Right atrium auricular region (tissue), 2 donors: Measurements from ENCODE around the gene CLEC4E. TPM values are rescaled to one million over a fixed set of nuclear protein-coding genes. Genes with fewer than 3 reads are reported as not detected.
"Not testable (repeated sequence)": the region's sequence is repeated elsewhere in the genome, so short reads cannot be mapped to it uniquely, and the experiment has no call there.

ENCODE experiments used
- DNase-seq: peaks from one replicate; pipeline ENCODE4 v3.0.0-alpha.2; 2019; ENCODE audit warnings: low spot score
- H3K27ac ChIP-seq, 2 donors: fragments of 200-600 bp; sonication (generic); 1 replicate in 1 of 2; 2 replicates in 1 of 2; pipeline ENCODE4 v1.5.1; 2016 to 2019
- H3K27me3 ChIP-seq, 2 donors: fragments of 200-600 bp; sonication (generic); one replicate each; pipeline versions ENCODE4 v1.5.1 to v1.6.0; 2017 to 2019
- H3K36me3 ChIP-seq: fragments of 200-600 bp; sonication (generic); one replicate; pipeline ENCODE4 v1.5.1; 2016
- H3K4me1 ChIP-seq, 2 donors: fragments of 200-600 bp; sonication (generic); one replicate each; pipeline versions ENCODE4 v1.5.1 to v1.6.0; 2017 to 2019
- H3K4me3 ChIP-seq, 2 donors: fragments of 200-600 bp; sonication (generic); 1 replicate in 1 of 2; 2 replicates in 1 of 2; pipeline ENCODE4 v1.5.1; 2017 to 2019; ENCODE audit warnings: mild to moderate bottlenecking in 1 of 2, moderate library complexity in 1 of 2
- H3K9me3 ChIP-seq, 2 donors: fragments of 200-600 bp; sonication (generic); one replicate each; pipeline ENCODE4 v1.5.1; 2019
- CTCF ChIP-seq, 2 donors: fragments of 200-600 bp; sonication (generic); IDR thresholded peaks; one replicate each; pipeline ENCODE4 v1.5.1; 2019; ENCODE audit warnings: antibody characterized with exemption in 2 of 2
- total RNA-seq, 2 donors: library from RNA; depleted of rRNA; stranded (reverse); fragments of >200 nt; gene quantifications; one replicate each; pipeline ENCODE4 v1.1.0, GENCODE V29; 2016

Gene CLEC4E
- total RNA-seq, 2 donors from 2014 or later: 3.2 TPM; not detected in 1

- H3K4me3 ChIP-seq: no peak overlapping the region
- no peaks in the 10 kb centered on the region for H3K27me3 ChIP-seq
- DNase-seq: no peak
- peaks cover 0 to 13% of the 10 kb centered on the region in 2 donors for H3K9me3 ChIP-seq
- H3K4me1 ChIP-seq: no peaks in the 10 kb centered on the region
- H3K27ac ChIP-seq: no peak overlapping the region
- TF ChIP-seq CTCF (IDR thresholded peaks at IDR 0.05): no peak
- no peaks in the 10 kb centered on the region for H3K36me3 ChIP-seq
Observed at GRCh38 chr12:8566525-8566924, 25.8 kb upstream of the CLEC4E start.

DNA sequence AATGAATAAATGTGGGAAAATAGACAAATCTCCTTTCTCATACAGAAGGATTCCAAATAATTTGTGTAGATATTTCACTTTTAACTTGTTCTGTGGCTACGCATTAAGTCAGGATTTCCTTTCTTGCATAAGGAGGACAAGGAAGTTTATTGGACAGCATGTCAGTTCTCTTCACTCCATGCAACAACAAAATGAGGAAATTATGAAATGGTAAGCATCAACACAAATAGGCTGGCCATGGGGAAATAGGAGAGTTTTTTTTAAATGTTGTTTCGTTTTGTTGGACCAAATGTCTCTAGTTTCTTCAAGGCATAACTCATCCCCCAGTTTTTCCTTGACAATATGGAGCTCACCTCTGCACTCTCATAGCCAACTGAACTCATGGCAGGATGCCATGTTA, 25.3 kb upstream of the CLEC4E start:
- H3K27ac ChIP-seq, H3K27me3 ChIP-seq, H3K36me3 ChIP-seq, DNase-seq, H3K4me1 ChIP-seq, H3K4me3 ChIP-seq: not testable (repeated sequence)
- peaks cover 0 to 13% of the 10 kb centered on the region in 2 donors for H3K9me3 ChIP-seq

- H3K4me3 ChIP-seq: no peak overlapping the region
- no peak for TF ChIP-seq CTCF (IDR thresholded peaks at IDR 0.05)
- peaks cover 0 to 13% of the 10 kb centered on the region in 2 donors for H3K9me3 ChIP-seq
- no peak overlapping the region for H3K27ac ChIP-seq
- no peaks in the 10 kb centered on the region for H3K27me3 ChIP-seq
- no peaks in the 10 kb centered on the region for H3K4me1 ChIP-seq
- H3K36me3 ChIP-seq: no peaks in the 10 kb centered on the region
- DNase-seq: no peak
Observed at GRCh38 chr12:8564656-8565055, 24.0 kb upstream of the CLEC4E start.

GRCh38 chr12:8563356-8563755, 22.7 kb upstream of the CLEC4E start:
- H3K4me1 ChIP-seq: no peaks in the 10 kb centered on the region
- DNase-seq: no peak
- no peaks in the 10 kb centered on the region for H3K27me3 ChIP-seq
- no peaks in the 10 kb centered on the region for H3K36me3 ChIP-seq
- TF ChIP-seq CTCF (IDR thresholded peaks at IDR 0.05): no peak
- H3K9me3 ChIP-seq: peaks cover 0 to 13% of the 10 kb centered on the region in 2 donors
- no peak overlapping the region for H3K4me3 ChIP-seq
- H3K27ac ChIP-seq: no peak overlapping the region

- no peak for DNase-seq
Observed at GRCh38 chr12:8562310-8562709, 21.6 kb upstream of the CLEC4E start.

GRCh38 chr12:8561011-8561410, 20.3 kb upstream of the CLEC4E start:
- H3K27ac ChIP-seq: no peak overlapping the region
- no peaks in the 10 kb centered on the region for H3K36me3 ChIP-seq

More at GRCh38 chr12:8562310-8562709, 21.6 kb upstream of the CLEC4E start:
- H3K4me1 ChIP-seq: no peaks in the 10 kb centered on the region
- no peaks in the 10 kb centered on the region for H3K27me3 ChIP-seq
- H3K4me3 ChIP-seq: no peak overlapping the region
- no peaks in the 10 kb centered on the region for H3K36me3 ChIP-seq
- no peak overlapping the region for H3K27ac ChIP-seq
- TF ChIP-seq CTCF (IDR thresholded peaks at IDR 0.05): no peak
- H3K9me3 ChIP-seq: peaks cover 0 to 13% of the 10 kb centered on the region in 2 donors

More at GRCh38 chr12:8561011-8561410, 20.3 kb upstream of the CLEC4E start:
- no peaks in the 10 kb centered on the region for H3K4me1 ChIP-seq
- H3K4me3 ChIP-seq: no peak overlapping the region
- no peak for TF ChIP-seq CTCF (IDR thresholded peaks at IDR 0.05)
- H3K27me3 ChIP-seq: no peaks in the 10 kb centered on the region
- DNase-seq: no peak
- H3K9me3 ChIP-seq: peaks cover 0 to 13% of the 10 kb centered on the region in 2 donors
